Middle frontal gyrus (tissue), 1 donor: Measurements from ENCODE around the gene CADPS.

Source experiments
- DNase-seq: peaks from one replicate; pipeline ENCODE4 v3.0.0-alpha.2; 2015; ENCODE audit warnings: low spot score; ENCODE audit errors: extremely low spot score

Gene CADPS

GRCh38 chr3:62521464-62522105, 353.6 kb downstream of the CADPS start:
- DNase-seq: no peak

DNA sequence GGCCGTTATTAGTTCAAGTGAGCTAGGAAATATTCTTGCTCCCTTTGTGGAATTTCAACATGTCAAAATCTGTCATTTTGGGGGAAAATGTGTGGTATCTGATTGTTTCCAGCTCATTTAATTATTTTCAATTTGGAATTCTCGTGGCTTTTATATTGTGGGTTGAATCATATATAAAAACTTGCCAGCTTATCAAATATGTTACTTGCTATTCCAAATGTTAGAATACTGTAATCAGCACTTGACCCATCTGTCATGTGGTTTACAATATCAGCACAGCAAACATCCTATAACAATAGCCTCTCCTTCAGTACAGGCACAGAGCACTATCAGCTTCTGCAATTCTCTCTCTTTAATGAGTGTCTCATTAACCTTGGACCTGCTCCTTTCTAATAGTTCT, 371.7 kb downstream of the CADPS start:
- DNase-seq: no peak

DNA sequence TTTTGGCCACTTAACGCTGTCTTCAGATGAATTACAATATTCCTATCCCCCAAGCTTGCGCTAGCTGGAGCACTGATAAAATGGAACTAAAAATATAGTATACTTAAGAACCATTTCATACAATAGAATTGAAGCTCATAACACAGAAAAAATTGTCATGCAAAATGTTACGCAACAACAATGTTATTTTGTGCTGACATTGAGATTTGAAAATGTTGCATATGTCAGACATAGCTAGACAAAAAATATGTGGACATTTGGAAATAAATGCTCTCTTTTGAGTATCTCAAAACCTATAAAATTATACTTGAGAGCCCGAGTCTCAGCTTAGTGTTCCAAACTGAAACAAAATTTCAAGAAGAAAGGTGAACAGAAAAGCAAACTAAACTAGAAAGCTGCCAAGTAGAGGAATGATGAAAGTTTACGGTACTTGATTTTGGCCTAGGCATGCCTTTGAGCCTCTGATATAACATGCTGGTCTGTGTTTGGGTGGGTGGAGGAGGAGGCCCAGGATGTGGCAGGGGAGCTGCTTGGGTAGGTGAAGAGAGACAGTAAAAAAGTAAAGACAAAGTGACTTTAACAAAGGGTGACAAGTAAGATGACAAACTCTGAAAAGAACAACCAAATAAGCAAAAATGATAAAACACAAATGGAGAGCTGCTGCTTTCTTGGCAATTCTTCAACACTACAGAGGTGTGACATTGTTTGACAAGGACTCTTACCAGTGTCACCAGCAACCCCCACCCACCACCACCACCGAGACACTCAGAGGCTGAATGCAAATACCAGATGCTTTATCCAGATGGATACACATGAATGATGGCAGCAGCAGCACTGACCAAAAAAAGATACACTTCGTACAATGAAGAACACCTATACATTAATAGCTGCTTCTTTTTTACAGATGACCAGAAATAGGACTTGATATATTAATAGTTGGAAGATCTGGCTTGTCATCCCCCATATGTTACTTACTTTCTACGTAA, 372.6 kb downstream of the CADPS start:
- no peak for DNase-seq

- DNase-seq: no peak
Observed at GRCh38 chr3:62501289-62501668, 373.9 kb downstream of the CADPS start.

DNA sequence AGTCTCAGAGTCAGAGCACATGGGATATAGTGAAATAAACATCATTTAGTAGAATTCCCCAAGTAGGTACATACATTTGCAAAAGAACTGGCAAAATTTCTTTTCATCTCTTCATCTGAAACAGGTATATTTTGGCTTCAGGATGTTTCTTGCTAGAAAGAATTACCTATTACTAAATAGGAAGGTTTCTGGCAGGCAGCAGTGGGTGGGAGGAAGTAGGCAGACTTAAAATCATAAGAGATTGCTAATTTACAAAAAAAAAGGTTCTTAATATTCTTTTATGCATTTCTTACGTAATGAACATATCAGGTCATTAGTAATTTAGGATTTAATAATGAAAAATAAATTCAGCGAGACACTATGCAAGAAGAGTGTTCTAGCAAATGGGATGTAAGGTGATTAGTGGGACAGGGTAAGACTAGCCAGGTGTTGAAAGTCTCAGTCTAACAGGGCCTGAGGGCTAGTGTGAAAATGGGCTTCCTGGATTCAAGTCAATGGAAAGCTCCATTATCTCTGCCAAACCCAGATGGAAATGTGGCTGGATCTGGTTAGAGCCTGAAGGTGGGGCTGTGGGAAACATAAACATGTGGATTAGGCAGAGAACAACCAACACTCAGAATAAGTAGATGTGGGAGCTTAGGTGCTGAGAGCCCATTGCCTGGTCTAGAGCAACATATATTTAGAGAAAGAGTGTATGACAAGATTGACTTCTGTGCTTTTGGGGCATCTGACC, 374.5 kb downstream of the CADPS start:
- no peak for DNase-seq

- DNase-seq: no peak
Observed at GRCh38 chr3:62497156-62497555, 378.1 kb downstream of the CADPS start.

- DNase-seq: no peak
Observed at GRCh38 chr3:62496503-62496902, 378.7 kb downstream of the CADPS start.

GRCh38 chr3:62493109-62493801, 382.0 kb downstream of the CADPS start:
- DNase-seq: no peak

DNA sequence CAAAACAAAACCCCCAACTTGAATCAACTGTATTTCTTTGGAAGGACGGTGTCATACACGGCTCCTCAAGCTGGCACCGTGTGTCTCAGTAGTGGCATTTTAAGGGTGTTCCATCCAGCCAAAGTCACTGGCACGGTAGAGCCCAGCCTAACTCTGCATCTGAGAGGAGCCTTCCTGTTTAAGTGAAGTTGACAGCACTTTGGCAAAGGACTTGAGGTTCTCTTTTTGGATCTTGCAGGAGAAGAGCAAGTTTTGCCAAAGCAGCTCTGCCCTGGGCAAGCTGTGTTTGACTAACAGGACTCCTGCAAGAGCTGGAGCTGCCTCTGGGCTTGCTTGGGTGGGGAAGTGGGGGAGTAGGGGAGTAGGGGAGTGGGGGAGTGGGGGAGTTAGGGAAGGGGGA, 392.3 kb downstream of the CADPS start:
- DNase-seq: no peak

- no peak for DNase-seq
Observed at GRCh38 chr3:62481962-62482361, 393.3 kb downstream of the CADPS start.

DNA sequence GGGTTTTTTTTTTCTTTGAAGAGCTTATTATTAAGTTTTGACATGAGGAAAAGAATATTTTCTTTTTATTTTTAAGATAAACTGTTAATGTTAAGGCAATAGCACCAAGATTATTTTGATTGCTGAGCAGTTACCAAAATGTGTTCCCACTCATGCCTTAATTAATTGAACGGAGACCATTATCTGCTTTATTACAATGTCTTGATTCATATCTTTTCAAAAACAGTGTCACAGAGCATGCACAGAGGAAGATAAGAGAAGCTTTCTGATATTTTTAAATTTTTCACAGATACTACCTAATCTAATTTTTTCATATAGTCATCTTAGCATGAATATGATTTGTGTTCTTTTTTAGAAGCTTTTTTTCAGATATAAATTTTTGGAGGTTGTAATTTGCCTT, 395.2 kb downstream of the CADPS start:
- no peak for DNase-seq

DNA sequence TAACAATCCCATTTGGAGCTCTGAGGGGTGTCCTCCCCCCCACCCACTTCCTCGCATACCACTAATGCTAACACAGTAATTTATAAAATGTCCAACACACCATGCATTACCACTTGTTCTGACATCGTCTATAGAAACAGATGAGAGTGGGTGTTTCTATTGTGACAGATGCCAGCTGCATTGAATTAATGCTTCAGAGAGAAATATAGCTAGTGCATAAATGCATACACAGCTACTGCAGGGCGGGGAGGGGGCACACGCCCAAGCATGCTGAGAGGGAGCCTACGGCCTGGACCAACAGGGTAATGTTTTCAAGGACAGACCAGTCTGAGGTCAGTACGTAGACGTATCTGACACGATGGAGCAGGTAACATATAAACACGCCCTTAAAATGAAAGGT, 395.9 kb downstream of the CADPS start:
- no peak for DNase-seq

- no peak for DNase-seq
Observed at GRCh38 chr3:62475306-62475705, 399.9 kb downstream of the CADPS start.

GRCh38 chr3:62467966-62468722, 407.1 kb downstream of the CADPS start:
- no peak for DNase-seq

GRCh38 chr3:62462788-62463187, 412.4 kb downstream of the CADPS start:
- DNase-seq: no peak

DNA sequence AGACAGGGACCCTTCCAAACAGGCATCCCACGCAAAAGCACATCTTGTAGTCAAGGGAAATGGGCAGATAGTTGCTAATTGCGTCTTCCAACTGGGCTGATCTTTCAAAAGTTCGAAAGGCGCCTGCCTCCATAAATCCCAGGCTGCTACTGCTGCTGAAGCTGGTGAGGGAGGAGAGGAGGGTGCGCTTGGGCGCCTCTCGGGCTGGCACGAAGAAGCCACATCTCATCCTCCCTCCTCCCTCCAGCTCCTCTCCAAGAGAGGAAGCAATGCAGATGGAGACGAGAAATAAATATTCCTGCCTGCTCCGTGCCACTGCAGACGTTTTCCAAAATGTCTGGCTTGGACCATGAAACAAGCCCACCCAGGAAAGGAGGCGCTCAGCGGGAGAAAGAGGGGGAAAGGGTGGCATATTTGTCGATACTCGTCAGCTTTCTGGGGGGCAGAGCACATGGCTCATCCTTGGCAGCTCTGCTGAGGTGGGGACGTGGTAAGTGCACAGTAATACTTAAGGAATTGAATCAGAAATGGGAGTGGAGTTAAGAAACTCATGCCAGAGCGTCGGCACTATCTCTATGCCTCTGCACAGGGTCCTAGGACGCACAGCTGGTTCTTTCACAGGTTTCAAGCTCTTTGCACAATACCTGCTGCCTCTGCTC, 413.0 kb downstream of the CADPS start:
- no peak for DNase-seq

DNA sequence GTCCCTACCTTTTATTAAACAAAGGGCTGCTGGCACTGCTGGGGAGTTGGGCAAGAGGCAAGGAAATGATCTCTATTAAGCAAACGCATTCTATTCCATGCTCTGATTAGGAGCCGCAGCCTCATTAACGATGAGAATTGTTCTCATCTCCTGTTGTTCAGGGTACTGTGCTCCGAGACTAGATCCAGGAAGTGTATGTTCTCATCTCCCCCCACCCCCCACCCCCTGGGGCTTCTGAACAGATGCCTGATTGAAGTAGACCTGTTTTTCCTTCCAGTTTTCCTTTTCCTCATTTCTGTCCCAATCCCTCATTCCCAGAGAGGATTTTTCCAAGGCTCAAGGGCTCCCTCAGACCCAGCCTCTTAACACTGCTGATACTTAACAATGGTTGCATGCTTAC, 420.3 kb downstream of the CADPS start:
- DNase-seq: no peak

- no peak for DNase-seq
Observed at GRCh38 chr3:62453448-62453847, 421.8 kb downstream of the CADPS start.

- no peak for DNase-seq
Observed at GRCh38 chr3:62451211-62451887, 423.9 kb downstream of the CADPS start.
